ENCODE results near the gene MSRB1.
A peak's percentile ranks its signal among the peaks of the same experiment; 100 is the strongest.
"Not testable (repeated sequence)": the region's sequence is repeated elsewhere in the genome, so short reads cannot be mapped to it uniquely, and the experiment has no call there.

The MSRB1 gene

DNA sequence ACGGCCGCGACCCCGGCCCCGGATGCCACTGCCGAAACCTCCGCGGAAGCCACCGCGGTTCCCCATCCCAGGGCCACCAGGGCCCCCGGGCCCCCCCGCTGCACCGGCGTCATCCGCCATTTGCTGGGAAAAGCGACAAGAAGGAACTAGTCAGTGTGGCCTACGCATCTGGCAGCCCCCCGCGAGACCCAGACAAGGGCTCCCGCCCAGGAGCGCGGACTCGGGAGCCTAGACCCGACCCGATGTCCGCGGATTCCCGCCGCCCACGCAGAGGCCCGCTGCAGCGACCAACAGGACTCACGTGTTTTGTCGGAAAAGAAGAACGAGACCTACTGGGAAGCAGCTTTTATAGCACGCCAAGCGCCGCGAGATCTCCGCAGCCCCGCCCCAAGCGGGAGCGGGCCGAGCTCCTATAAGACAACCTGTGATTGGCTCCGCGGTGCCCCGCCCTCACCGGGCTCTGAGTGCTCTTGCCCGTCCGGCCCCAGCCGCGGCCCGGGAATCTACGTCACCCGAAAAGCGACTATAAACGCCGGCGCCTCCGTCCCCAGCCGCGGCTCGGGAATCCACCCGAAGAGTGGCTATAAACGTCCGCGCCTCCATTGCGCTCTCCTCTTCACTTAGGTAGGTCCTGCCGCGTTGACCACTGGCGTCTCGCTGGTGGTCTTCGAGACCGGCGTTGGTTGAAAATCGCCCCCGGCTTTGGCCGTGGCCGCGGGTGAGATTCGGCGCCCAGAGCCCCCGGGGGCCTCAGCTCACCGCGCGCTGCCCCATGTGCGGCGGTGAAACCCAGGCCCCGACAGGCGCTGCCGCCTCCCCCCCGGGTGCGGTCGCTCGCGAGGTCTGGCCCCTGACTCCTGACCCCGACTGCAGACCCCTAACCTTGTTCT is 21.8 kb upstream of the MSRB1 start, which contains the start of gene RPS2:
Gene RPS2, minus strand, starts transcription at position 321 of the 890 bp plus-strand sequence. Its CDS starts 201 bp downstream, at position 120.
- Histone ChIP-seq H3K4me1 (ENCODE audit: low read length) (peaks cover 35% of the 10 kb centered on the region), H3K4me3 (ENCODE audit: low read length) (peak within 1 kb of the TSS; percentile 100), H3K4me2 (ENCODE audit: low read length) (peak within 1 kb of the TSS; percentile 96), H3K9me3 (ENCODE audit: insufficient read depth, low read length) (no peaks in the 10 kb centered on the region), H4K20me1 (ENCODE audit: insufficient read depth, low read length) (peaks cover 32% of the 10 kb centered on the region), H3K79me2 (ENCODE audit: low read length) (peaks cover 71% of the 10 kb centered on the region), H3K27me3 (ENCODE audit: low read depth, low read length) (no peaks in the 10 kb centered on the region), H3K36me3 (replicated peaks; ENCODE audit: low read depth, low read length) (peaks cover 27% of the 10 kb centered on the region), H2AFZ (ENCODE audit: low read depth, low read length) (no peak within 1 kb of the TSS), H3K27ac (ENCODE audit: low read length) (peak within 1 kb of the TSS; percentile 81), H3K9ac (ENCODE audit: low read length) (peak within 1 kb of the TSS; percentile 99)
- TF ChIP-seq CTCF (IDR thresholded peaks at IDR 0.05; ENCODE audit: low read depth, low read length) (no peak), EZH2phosphoT487 (IDR thresholded peaks at IDR 0.05; ENCODE audit: low read depth) (no peak)

DNA sequence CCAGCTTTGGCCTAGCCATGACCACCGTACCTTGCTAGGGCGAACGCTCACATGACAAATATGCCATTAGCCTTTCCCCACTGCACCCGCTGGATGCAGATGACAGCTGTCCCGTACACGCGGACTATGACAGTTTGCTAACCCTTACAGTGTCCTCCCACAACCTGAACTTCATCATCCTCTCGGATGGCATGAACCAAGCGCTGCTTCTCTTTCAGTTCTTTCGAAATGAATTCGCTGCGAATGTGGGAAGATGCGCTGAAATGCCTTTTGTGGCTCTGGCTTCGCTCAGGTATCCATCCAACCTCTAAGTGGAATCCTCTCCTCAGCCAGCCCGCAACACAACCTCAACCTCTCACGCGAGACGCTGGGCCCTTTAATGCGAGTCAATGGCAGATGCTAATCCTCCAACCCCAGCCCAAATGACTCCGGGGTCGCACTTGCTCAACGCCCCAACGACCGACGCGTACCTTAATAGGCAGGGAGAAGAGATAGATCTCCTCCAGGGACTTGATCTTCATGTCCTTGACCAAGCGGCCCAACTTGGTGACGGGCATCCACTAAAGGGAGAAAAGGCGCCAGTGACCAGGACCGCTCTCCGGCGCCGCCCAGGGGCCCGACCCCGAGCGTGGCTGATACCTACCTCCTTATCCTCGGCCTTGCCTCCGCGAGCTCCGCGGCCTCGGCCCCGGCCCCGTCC is 21.0 kb upstream of the MSRB1 start:
- H2AFZ ChIP-seq (ENCODE audit: low read depth, low read length) = no peak overlapping the region
- peak overlapping the region; percentile 99 for H3K9ac ChIP-seq (ENCODE audit: low read length)
- TF ChIP-seq CTCF (IDR thresholded peaks at IDR 0.05; ENCODE audit: low read depth, low read length) (peak; percentile 27; the same call in 1 of the 2 replicates), EZH2phosphoT487 (IDR thresholded peaks at IDR 0.05; ENCODE audit: low read depth) (no peak)
- H3K4me1 ChIP-seq (ENCODE audit: low read length) = peaks cover 37% of the 10 kb centered on the region
- peaks cover 75% of the 10 kb centered on the region for H3K79me2 ChIP-seq (ENCODE audit: low read length)
- H3K9me3 ChIP-seq (ENCODE audit: insufficient read depth, low read length) = no peaks in the 10 kb centered on the region
- H4K20me1 ChIP-seq (ENCODE audit: insufficient read depth, low read length) = peaks cover 32% of the 10 kb centered on the region
- peaks cover 27% of the 10 kb centered on the region for H3K36me3 ChIP-seq (replicated peaks; ENCODE audit: low read depth, low read length)
- H3K27ac ChIP-seq (ENCODE audit: low read length) = peak overlapping the region; percentile 81
- peak overlapping the region; percentile 100 for H3K4me3 ChIP-seq (ENCODE audit: low read length)
- peak overlapping the region; percentile 85 for H3K4me2 ChIP-seq (ENCODE audit: low read length)
- H3K27me3 ChIP-seq (ENCODE audit: low read depth, low read length) = no peaks in the 10 kb centered on the region

GRCh38 chr16:1962161-1963153 is 19.5 kb upstream of the MSRB1 start:
- peaks cover 39% of the 10 kb centered on the region for H3K4me1 ChIP-seq (ENCODE audit: low read length)
- not testable (repeated sequence) for H3K27me3 ChIP-seq (ENCODE audit: low read depth, low read length); H2AFZ ChIP-seq (ENCODE audit: low read depth, low read length); H3K9me3 ChIP-seq (ENCODE audit: insufficient read depth, low read length)
- peaks cover 32% of the 10 kb centered on the region for H4K20me1 ChIP-seq (ENCODE audit: insufficient read depth, low read length)
- H3K36me3 ChIP-seq (replicated peaks; ENCODE audit: low read depth, low read length) = peaks cover 27% of the 10 kb centered on the region
- peak overlapping the region; percentile 100 for H3K4me3 ChIP-seq (ENCODE audit: low read length)
- peak overlapping the region; percentile 81 for H3K27ac ChIP-seq (ENCODE audit: low read length)
- peaks cover 75% of the 10 kb centered on the region for H3K79me2 ChIP-seq (ENCODE audit: low read length)
- H3K9ac ChIP-seq (ENCODE audit: low read length) = peak overlapping the region; percentile 99
- H3K4me2 ChIP-seq (ENCODE audit: low read length) = peak overlapping the region; percentile 85

- Histone ChIP-seq H3K79me2 (ENCODE audit: low read length) (peaks cover 71% of the 10 kb centered on the region), H3K36me3 (replicated peaks; ENCODE audit: low read depth, low read length) (peaks cover 26% of the 10 kb centered on the region), H3K9ac (ENCODE audit: low read length) (no peak overlapping the region), H3K9me3 (ENCODE audit: insufficient read depth, low read length) (no peaks in the 10 kb centered on the region), H3K4me2 (ENCODE audit: low read length) (peak overlapping the region; percentile 85), H3K4me3 (ENCODE audit: low read length) (peak overlapping the region; percentile 36), H3K27me3 (ENCODE audit: low read depth, low read length) (no peaks in the 10 kb centered on the region), H4K20me1 (ENCODE audit: insufficient read depth, low read length) (peaks cover 32% of the 10 kb centered on the region), H3K27ac (ENCODE audit: low read length) (peak overlapping the region; percentile 62; the same call in 1 of the 2 replicates), H3K4me1 (ENCODE audit: low read length) (peaks cover 39% of the 10 kb centered on the region), H2AFZ (ENCODE audit: low read depth, low read length) (no peak overlapping the region)
- TF ChIP-seq CTCF (IDR thresholded peaks at IDR 0.05; ENCODE audit: low read depth, low read length) = no peak
- TF ChIP-seq EZH2phosphoT487 (IDR thresholded peaks at IDR 0.05; ENCODE audit: low read depth) = no peak
These were observed 18.7 kb upstream of the MSRB1 start for GRCh38 chr16:1961651-1962067.
